KMS-11 (cell line): ENCODE measurements around the gene CDK14.

ENCODE experiments used
- H2AFZ ChIP-seq: fragments of 200-600 bp; sonication (generic); 2 replicates; pipeline ENCODE4 v1.6.1; 2016; ENCODE audit warnings: antibody characterized with exemption, mixed run types, low read depth
- H3K27ac ChIP-seq: fragments of 200-600 bp; sonication (generic); 2 replicates; pipeline ENCODE4 v1.6.1; 2016; ENCODE audit warnings: mild to moderate bottlenecking, mixed run types
- H3K27me3 ChIP-seq: fragments of 200-600 bp; sonication (generic); 2 replicates; pipeline ENCODE4 v1.6.1; 2017; ENCODE audit warnings: mild to moderate bottlenecking, low read depth, mixed run types, moderate library complexity; ENCODE audit not compliant: insufficient read depth
- H3K36me3 ChIP-seq: fragments of 200-600 bp; sonication (generic); 2 replicates; pipeline ENCODE4 v1.6.1; 2017; ENCODE audit warnings: mild to moderate bottlenecking, mixed run types; ENCODE audit not compliant: insufficient read depth
- H3K4me1 ChIP-seq: fragments of 200-600 bp; sonication (generic); 2 replicates; pipeline ENCODE4 v1.6.1; 2016; ENCODE audit warnings: mild to moderate bottlenecking, low read depth, mixed run types; ENCODE audit not compliant: poor library complexity, severe bottlenecking
- H3K4me2 ChIP-seq: fragments of 200-600 bp; sonication (generic); 2 replicates; pipeline ENCODE4 v1.7.0; 2016; ENCODE audit warnings: mild to moderate bottlenecking, mixed run types
- H3K4me3 ChIP-seq: fragments of 200-600 bp; sonication (generic); IDR thresholded peaks from 2 replicates; pipeline ENCODE4 v1.6.1; 2017; ENCODE audit warnings: low read depth, low read length, mixed read lengths; ENCODE audit not compliant: insufficient read depth
- H3K79me2 ChIP-seq: fragments of 200-600 bp; sonication (generic); 2 replicates; pipeline ENCODE4 v1.6.1; 2016; ENCODE audit warnings: low read depth, mixed run types; ENCODE audit not compliant: insufficient read depth
- H3K9ac ChIP-seq: fragments of 200-600 bp; sonication (generic); 2 replicates; pipeline ENCODE4 v1.6.1; 2016; ENCODE audit warnings: mild to moderate bottlenecking, mixed run types
- H4K20me1 ChIP-seq: fragments of 200-600 bp; sonication (generic); 2 replicates; pipeline ENCODE4 v1.6.1; 2016; ENCODE audit warnings: mild to moderate bottlenecking, mixed run types; ENCODE audit not compliant: insufficient read depth
- TF ChIP-seq, protein P1 (sequence below): fragments of 200-600 bp; sonication (generic); conservative IDR thresholded peaks from 2 replicates; pipeline ENCODE4 v1.6.1; 2017; ENCODE audit warnings: low read depth, mild to moderate bottlenecking, antibody characterized with exemption, low read length, moderate library complexity, mixed read lengths

Gene CDK14

DNA sequence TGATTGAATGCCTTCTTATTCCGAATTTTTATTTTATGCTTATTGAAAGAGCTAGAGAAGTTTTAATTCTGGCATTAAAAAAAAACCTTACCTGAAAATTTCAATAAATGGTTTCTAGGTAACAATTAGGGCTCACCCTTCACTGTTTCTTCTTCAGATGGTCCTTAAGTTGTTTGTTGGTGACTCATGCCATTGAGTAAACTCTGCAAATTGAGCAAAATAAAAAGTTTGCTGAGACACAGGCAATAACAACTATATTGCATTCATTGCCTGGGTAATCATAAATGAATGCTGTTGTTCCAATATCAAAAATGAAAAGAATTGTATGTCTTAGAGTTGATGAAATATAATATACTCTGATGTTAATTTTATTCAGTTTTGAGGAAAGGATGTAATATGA is 300.3 kb downstream of the CDK14 start:
- H3K4me3 ChIP-seq, result no peak overlapping the region
- peaks cover 4% of the 10 kb centered on the region; the same call in 1 of the 2 replicates for H4K20me1 ChIP-seq
- H3K4me2 ChIP-seq, result 0 out of 2 replicates have a peak overlapping the region, but pooled peaks have one; percentile 61
- peaks cover 53% of the 10 kb centered on the region for H3K4me1 ChIP-seq
- H3K79me2 ChIP-seq, result peaks cover 49% of the 10 kb centered on the region; the same call in 1 of the 2 replicates
- TF ChIP-seq, protein P1, sequence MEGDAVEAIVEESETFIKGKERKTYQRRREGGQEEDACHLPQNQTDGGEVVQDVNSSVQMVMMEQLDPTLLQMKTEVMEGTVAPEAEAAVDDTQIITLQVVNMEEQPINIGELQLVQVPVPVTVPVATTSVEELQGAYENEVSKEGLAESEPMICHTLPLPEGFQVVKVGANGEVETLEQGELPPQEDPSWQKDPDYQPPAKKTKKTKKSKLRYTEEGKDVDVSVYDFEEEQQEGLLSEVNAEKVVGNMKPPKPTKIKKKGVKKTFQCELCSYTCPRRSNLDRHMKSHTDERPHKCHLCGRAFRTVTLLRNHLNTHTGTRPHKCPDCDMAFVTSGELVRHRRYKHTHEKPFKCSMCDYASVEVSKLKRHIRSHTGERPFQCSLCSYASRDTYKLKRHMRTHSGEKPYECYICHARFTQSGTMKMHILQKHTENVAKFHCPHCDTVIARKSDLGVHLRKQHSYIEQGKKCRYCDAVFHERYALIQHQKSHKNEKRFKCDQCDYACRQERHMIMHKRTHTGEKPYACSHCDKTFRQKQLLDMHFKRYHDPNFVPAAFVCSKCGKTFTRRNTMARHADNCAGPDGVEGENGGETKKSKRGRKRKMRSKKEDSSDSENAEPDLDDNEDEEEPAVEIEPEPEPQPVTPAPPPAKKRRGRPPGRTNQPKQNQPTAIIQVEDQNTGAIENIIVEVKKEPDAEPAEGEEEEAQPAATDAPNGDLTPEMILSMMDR, result no peak
- no peak overlapping the region for H3K9ac ChIP-seq
- no peaks in the 10 kb centered on the region for H3K27me3 ChIP-seq
- no peak overlapping the region for H2AFZ ChIP-seq
- no peak overlapping the region for H3K27ac ChIP-seq
- H3K36me3 ChIP-seq, result no peaks in the 10 kb centered on the region

GRCh38 chr7:90897961-90898469 is 301.9 kb downstream of the CDK14 start:
- H3K9ac ChIP-seq, result no peak overlapping the region; the same call in 1 of the 2 replicates
- peak overlapping the region; percentile 55 for H3K27ac ChIP-seq
- TF ChIP-seq, protein P1, result no peak
- H3K79me2 ChIP-seq, result peaks cover 41% of the 10 kb centered on the region; the same call in 1 of the 2 replicates
- no peak overlapping the region for H2AFZ ChIP-seq
- H3K4me2 ChIP-seq, result peak overlapping the region; percentile 61
- H3K27me3 ChIP-seq, result no peaks in the 10 kb centered on the region
- H4K20me1 ChIP-seq, result no peaks in the 10 kb centered on the region; the same call in 1 of the 2 replicates
- no peak overlapping the region for H3K4me3 ChIP-seq
- peaks cover 40% of the 10 kb centered on the region for H3K4me1 ChIP-seq
- no peaks in the 10 kb centered on the region for H3K36me3 ChIP-seq

DNA sequence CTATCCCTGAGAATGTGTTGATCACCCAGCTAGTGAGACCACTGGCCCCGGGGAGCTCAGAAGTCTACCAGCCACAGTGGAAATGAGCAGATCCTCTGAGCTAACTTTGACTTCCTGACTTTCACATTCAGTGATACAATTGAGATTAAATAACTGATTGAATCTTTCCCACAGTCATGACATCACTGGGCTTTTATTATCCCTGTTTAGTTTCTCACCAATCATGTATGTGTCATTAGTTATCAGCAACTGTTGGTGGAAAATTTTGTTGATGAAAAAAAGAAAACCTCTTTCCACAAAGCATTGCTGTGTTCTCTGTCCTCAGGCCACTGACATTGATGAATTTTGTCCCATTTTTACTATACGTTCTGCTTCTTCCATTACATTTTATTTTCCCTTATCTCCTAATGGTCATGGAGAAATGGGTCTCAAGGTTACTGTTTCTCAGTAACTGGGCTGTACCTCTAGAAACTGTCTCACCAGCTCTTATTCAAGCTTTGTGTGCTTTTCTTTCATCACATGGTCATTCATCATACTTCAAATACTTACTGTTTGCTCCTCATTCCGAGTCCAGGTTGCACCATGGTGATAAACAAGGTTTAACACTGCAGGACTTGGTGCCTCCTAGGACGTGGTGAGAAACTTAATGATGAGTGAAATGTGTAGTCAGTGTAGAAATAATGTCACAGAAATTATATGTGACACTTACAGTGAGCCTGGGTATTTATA is 304.7 kb downstream of the CDK14 start:
- peaks cover 3% of the 10 kb centered on the region; the same call in 1 of the 2 replicates for H4K20me1 ChIP-seq
- no peak overlapping the region for H2AFZ ChIP-seq
- TF ChIP-seq, protein P1, result no peak
- no peak overlapping the region for H3K4me3 ChIP-seq
- no peaks in the 10 kb centered on the region for H3K36me3 ChIP-seq
- peaks cover 31% of the 10 kb centered on the region for H3K4me1 ChIP-seq
- H3K27me3 ChIP-seq, result no peaks in the 10 kb centered on the region
- H3K27ac ChIP-seq, result no peak overlapping the region
- no peak overlapping the region for H3K9ac ChIP-seq
- no peak overlapping the region for H3K4me2 ChIP-seq
- peaks cover 37% of the 10 kb centered on the region; the same call in 1 of the 2 replicates for H3K79me2 ChIP-seq

GRCh38 chr7:90903841-90904240 is 307.7 kb downstream of the CDK14 start:
- Histone ChIP-seq H3K27me3 (no peaks in the 10 kb centered on the region), H3K27ac (no peak overlapping the region), H4K20me1 (0 out of 2 replicates have a peak, but pooled peaks cover 3% of the 10 kb centered on the region), H3K9ac (no peak overlapping the region), H2AFZ (no peak overlapping the region), H3K79me2 (peaks cover 27% of the 10 kb centered on the region), H3K36me3 (no peaks in the 10 kb centered on the region), H3K4me2 (no peak overlapping the region), H3K4me3 (no peak overlapping the region), H3K4me1 (peaks cover under 1% of the 10 kb centered on the region)
- TF ChIP-seq, protein P1, result no peak
